Measurements from ENCODE around the gene JAGN1. TPM values are rescaled to one million over a fixed set of nuclear protein-coding genes. Genes with fewer than 3 reads are reported as not detected.

The JAGN1 gene
- total and polyA plus RNA-seq, 2 donors (not counting 1 experiment from before 2014, with no cell fraction given): 20.3 to 25.7 TPM

DNA sequence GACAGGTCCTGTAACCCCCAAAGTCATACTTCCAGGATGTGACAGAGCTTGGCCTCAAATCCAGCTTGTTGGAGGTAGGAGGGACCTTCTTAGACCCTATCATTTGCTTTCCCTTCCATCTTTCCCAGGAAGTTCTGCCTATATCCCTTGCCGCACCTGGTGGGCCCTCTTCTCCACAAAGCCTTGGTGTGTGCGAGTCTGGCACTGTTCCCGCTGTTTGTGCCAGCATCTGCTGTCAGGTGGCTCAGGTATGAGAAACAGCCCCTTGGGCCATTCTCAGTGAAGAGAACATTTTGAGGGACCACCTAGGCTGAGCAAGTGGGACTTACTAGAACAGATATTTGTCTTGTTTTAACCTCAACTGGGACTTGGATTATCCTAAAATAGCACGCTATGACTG, 13.5 kb downstream of the JAGN1 start:
- no peak overlapping the region for H3K4me3 ChIP-seq (ENCODE audit: control extremely low read depth in 1 of 5, extremely low read depth in 1 of 5, insufficient read depth in 1 of 5, low read depth in 2 of 5, low read length in 4 of 5)
- intact Hi-C loops (cut with micrococcal nuclease): no loop called here
- Mint-ChIP-seq H3K4me3 (no peak overlapping the region), H3K9me3 (ENCODE audit: insufficient read depth) (no peaks in the 10 kb centered on the region), H3K4me1 (no peaks in the 10 kb centered on the region), H3K27me3 (peaks cover 4% of the 10 kb centered on the region), H3K27ac (no peak overlapping the region)
- WGBS (ENCODE audit: insufficient coverage): 100% methylated on average over 3 of the region's 4 CpGs
- no peaks in the 10 kb centered on the region for H3K36me3 ChIP-seq (replicated peaks in 1 of 2; ENCODE audit: control extremely low read depth in 1 of 2, control insufficient read depth in 1 of 2, extremely low read depth in 1 of 2, insufficient read depth in 2 of 2, low read length in 1 of 2)
- DNase-seq (no peak), ATAC-seq (ENCODE audit: low read depth) (no peak)
- H3K79me2 ChIP-seq (ENCODE audit: control insufficient read depth, insufficient read depth, low read length): peaks cover 14% of the 10 kb centered on the region
- H4K20me1 ChIP-seq (ENCODE audit: control insufficient read depth, insufficient read depth, low read length, poor library complexity, severe bottlenecking): no peaks in the 10 kb centered on the region
- H3K9me3 ChIP-seq (ENCODE audit: control extremely low read depth in 1 of 3, control insufficient read depth in 2 of 3, insufficient read depth in 1 of 3, low read length in 2 of 3): no peaks in the 10 kb centered on the region
- no peaks in the 10 kb centered on the region for H3K27me3 ChIP-seq (replicated peaks in 1 of 4; ENCODE audit: control extremely low read depth in 1 of 4, control insufficient read depth in 3 of 4, insufficient read depth in 4 of 4, low read length in 3 of 4)
- H3K27ac ChIP-seq (ENCODE audit: low read length in 2 of 2): no peak overlapping the region
- POLR2A ChIA-PET: no interaction called here
- H3K4me2 ChIP-seq (replicated peaks; ENCODE audit: low read depth, low read length, poor library complexity, severe bottlenecking): no peak overlapping the region
- no peaks in the 10 kb centered on the region for H3K4me1 ChIP-seq (ENCODE audit: control insufficient read depth in 2 of 2, insufficient read depth in 2 of 2, low read length in 2 of 2)
- no peak overlapping the region for H3K9ac ChIP-seq (ENCODE audit: low read length)
- CTCF ChIA-PET: no interaction called here
- TF ChIP-seq, protein P1, sequence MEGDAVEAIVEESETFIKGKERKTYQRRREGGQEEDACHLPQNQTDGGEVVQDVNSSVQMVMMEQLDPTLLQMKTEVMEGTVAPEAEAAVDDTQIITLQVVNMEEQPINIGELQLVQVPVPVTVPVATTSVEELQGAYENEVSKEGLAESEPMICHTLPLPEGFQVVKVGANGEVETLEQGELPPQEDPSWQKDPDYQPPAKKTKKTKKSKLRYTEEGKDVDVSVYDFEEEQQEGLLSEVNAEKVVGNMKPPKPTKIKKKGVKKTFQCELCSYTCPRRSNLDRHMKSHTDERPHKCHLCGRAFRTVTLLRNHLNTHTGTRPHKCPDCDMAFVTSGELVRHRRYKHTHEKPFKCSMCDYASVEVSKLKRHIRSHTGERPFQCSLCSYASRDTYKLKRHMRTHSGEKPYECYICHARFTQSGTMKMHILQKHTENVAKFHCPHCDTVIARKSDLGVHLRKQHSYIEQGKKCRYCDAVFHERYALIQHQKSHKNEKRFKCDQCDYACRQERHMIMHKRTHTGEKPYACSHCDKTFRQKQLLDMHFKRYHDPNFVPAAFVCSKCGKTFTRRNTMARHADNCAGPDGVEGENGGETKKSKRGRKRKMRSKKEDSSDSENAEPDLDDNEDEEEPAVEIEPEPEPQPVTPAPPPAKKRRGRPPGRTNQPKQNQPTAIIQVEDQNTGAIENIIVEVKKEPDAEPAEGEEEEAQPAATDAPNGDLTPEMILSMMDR (IDR thresholded peaks at IDR 0.05): no peak
- no peak for TF ChIP-seq EZH2 (IDR thresholded peaks at IDR 0.05; ENCODE audit: borderline replicate concordance, insufficient read depth, low read depth, low read length, poor library complexity, severe bottlenecking)
- H2AFZ ChIP-seq (ENCODE audit: insufficient read depth, low read depth, low read length, poor library complexity, severe bottlenecking): no peak overlapping the region

DNA sequence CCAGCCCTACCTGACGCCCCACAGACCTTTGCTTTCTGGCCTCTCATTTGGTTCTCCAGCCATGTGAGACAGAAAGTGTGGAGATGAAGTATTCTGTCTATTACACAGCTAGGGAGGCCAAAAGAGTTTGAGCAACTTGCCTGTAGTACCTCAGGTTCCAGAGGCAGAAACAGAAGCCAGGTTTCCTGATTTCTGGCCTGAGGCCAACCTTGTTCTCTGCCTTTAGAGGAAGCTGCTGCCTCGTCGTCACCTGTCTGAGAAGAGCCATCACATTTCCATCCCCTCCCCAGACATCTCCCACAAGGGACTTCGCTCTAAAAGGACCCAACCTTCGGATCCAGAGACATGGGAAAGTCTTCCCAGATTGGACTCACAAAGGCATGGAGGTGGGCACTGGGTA, 16.1 kb downstream of the JAGN1 start:
- Mint-ChIP-seq H3K4me1 (peaks cover 2% of the 10 kb centered on the region), H3K27me3 (peaks cover 7% of the 10 kb centered on the region), H3K9me3 (ENCODE audit: insufficient read depth) (no peaks in the 10 kb centered on the region), H3K4me3 (no peak overlapping the region), H3K27ac (no peak overlapping the region)
- H3K4me1 ChIP-seq (ENCODE audit: control insufficient read depth in 2 of 2, insufficient read depth in 2 of 2, low read length in 2 of 2): no peaks in the 10 kb centered on the region
- ChIA-PET CTCF (no interaction called here), POLR2A (no interaction called here)
- no peak overlapping the region for H3K4me3 ChIP-seq (ENCODE audit: control extremely low read depth in 1 of 5, extremely low read depth in 1 of 5, insufficient read depth in 1 of 5, low read depth in 2 of 5, low read length in 4 of 5)
- no peaks in the 10 kb centered on the region for H3K27me3 ChIP-seq (replicated peaks in 1 of 4; ENCODE audit: control extremely low read depth in 1 of 4, control insufficient read depth in 3 of 4, insufficient read depth in 4 of 4, low read length in 3 of 4)
- no peaks in the 10 kb centered on the region for H4K20me1 ChIP-seq (ENCODE audit: control insufficient read depth, insufficient read depth, low read length, poor library complexity, severe bottlenecking)
- H3K9me3 ChIP-seq (ENCODE audit: control extremely low read depth in 1 of 3, control insufficient read depth in 2 of 3, insufficient read depth in 1 of 3, low read length in 2 of 3): no peaks in the 10 kb centered on the region
- DNase-seq (no peak), ATAC-seq (ENCODE audit: low read depth) (no peak)
- no peak overlapping the region for H3K27ac ChIP-seq (ENCODE audit: low read length in 2 of 2)
- no peak overlapping the region for H3K9ac ChIP-seq (ENCODE audit: low read length)
- intact Hi-C loops (cut with micrococcal nuclease): no loop called here
- no peaks in the 10 kb centered on the region for H3K79me2 ChIP-seq (ENCODE audit: control insufficient read depth, insufficient read depth, low read length)
- WGBS (ENCODE audit: insufficient coverage): 91% methylated on average over 4 of the region's 5 CpGs
- H3K36me3 ChIP-seq (replicated peaks in 1 of 2; ENCODE audit: control extremely low read depth in 1 of 2, control insufficient read depth in 1 of 2, extremely low read depth in 1 of 2, insufficient read depth in 2 of 2, low read length in 1 of 2): no peaks in the 10 kb centered on the region
- TF ChIP-seq, protein P1 (IDR thresholded peaks at IDR 0.05): no peak
- TF ChIP-seq EZH2 (IDR thresholded peaks at IDR 0.05; ENCODE audit: borderline replicate concordance, insufficient read depth, low read depth, low read length, poor library complexity, severe bottlenecking): no peak
- no peak overlapping the region for H2AFZ ChIP-seq (ENCODE audit: insufficient read depth, low read depth, low read length, poor library complexity, severe bottlenecking)
- H3K4me2 ChIP-seq (replicated peaks; ENCODE audit: low read depth, low read length, poor library complexity, severe bottlenecking): no peak overlapping the region

All from B cell (primary cell).